H1 (cell line): Measurements from ENCODE around the gene PLK3.

Source experiments
- EGR1 ChIP-seq: IDR thresholded peaks from 2 replicates; pipeline ENCODE4 v1.6.1; 2011; ENCODE audit warnings: low read depth, low read length, borderline replicate concordance
- SIRT6 ChIP-seq: IDR thresholded peaks from one replicate; pipeline ENCODE4 v1.7.1; 2012; ENCODE audit warnings: low read length, inconsistent platforms

DNA sequence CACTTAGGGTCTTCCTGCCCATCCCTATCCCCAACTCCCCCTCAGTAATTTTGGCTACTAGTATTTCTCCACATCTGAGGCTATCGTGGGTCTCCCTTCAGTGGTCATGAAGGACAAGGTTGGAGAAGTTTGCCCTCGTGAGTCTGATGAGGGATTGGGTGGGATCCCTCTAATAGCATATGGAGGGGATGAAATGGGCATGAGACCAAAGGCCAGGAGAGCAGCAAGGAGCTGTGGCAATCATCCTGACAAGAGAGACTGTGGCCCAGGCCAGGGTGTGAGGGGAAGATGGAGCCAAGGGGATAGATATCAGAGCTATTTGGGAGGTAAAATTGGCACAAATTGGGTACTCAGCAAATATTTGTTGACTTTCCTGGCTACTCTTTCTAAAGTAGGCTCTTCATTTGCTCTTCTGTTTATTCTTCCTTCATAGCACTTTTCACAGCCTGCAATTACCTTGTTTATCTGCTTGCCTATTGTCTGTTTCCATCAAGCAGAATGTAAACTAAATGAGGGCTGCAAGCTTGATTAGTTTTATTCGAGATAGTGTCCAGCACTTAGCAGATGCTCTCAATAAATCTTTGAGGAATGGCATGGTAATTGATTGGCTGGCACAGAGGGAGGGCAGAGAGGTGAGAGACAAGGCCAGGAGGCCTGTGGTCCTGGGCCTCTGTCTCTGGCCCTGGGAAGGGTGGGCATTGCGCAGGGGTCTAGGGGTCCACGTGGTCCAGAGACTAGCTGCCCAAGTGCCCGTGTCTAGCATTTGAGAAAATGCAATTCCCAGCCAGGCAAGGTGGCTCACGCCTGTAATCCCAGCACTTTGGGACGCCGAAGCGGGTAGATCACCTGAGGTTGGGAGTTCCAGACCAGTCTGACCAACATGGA is 1.5 kb upstream of the PLK3 start:
- TF ChIP-seq SIRT6 (no peak), EGR1 (no peak)
